HEK293 (cell line): ENCODE measurements around the gene DNHD1.

Source experiments
- CTCF ChIP-seq: fragments of 450-650 bp; formaldehyde crosslinking; IDR thresholded peaks from 2 replicates; pipeline ENCODE4 v1.5.1; 2016; ENCODE audit warnings: missing biosample characterization, missing genetic modification characterization
- HOXA7 ChIP-seq: sonication (generic); formaldehyde crosslinking; IDR thresholded peaks from 2 replicates; pipeline ENCODE4 v1.8.1; 2022; ENCODE audit warnings: missing genetic modification reagents, borderline replicate concordance
- IKZF3 ChIP-seq: fragments of 450-650 bp; IDR thresholded peaks from 2 replicates; pipeline ENCODE4 v1.5.0; 2018; ENCODE audit warnings: missing biosample characterization, mild to moderate bottlenecking, missing genetic modification characterization, moderate library complexity
- MZF1 ChIP-seq: fragments of 450-650 bp; formaldehyde crosslinking; IDR thresholded peaks from 2 replicates; pipeline ENCODE4 v1.5.1; 2017; ENCODE audit warnings: missing biosample characterization, missing genetic modification characterization, borderline replicate concordance
- PATZ1 ChIP-seq: fragments of 450-650 bp; formaldehyde crosslinking; IDR thresholded peaks from 2 replicates; pipeline ENCODE4 v1.5.1; 2016; ENCODE audit warnings: missing biosample characterization, missing genetic modification characterization
- SP2 ChIP-seq: fragments of 450-650 bp; formaldehyde crosslinking; IDR thresholded peaks from 2 replicates; pipeline ENCODE4 v1.5.1; 2016; ENCODE audit warnings: missing biosample characterization, missing genetic modification characterization
- ZBTB49 ChIP-seq: fragments of 450-650 bp; formaldehyde crosslinking; IDR thresholded peaks from 2 replicates; pipeline ENCODE4 v1.5.1; 2016; ENCODE audit warnings: missing biosample characterization, missing genetic modification characterization, low read depth
- ZNF23 ChIP-seq: fragments of 450-650 bp; formaldehyde crosslinking; IDR thresholded peaks from 2 replicates; pipeline ENCODE4 v1.5.1; 2016; ENCODE audit warnings: missing biosample characterization, missing genetic modification characterization, borderline replicate concordance
- ZNF311 ChIP-seq: fragments of 450-650 bp; formaldehyde crosslinking; IDR thresholded peaks from 2 replicates; pipeline ENCODE4 v1.5.1; 2017; ENCODE audit warnings: missing biosample characterization, missing genetic modification characterization, borderline replicate concordance
- ZNF449 ChIP-seq: fragments of 450-650 bp; formaldehyde crosslinking; IDR thresholded peaks from 2 replicates; pipeline ENCODE4 v1.5.1; 2017; ENCODE audit warnings: missing biosample characterization, mild to moderate bottlenecking, missing genetic modification characterization, moderate library complexity
- ZNF529 ChIP-seq: fragments of 450-650 bp; formaldehyde crosslinking; IDR thresholded peaks from 2 replicates; pipeline ENCODE4 v1.5.1; 2017; ENCODE audit warnings: missing genetic modification characterization, missing biosample characterization; ENCODE audit not compliant: insufficient replicate concordance
- ZNF544 ChIP-seq: fragments of 450-650 bp; formaldehyde crosslinking; IDR thresholded peaks from 2 replicates; pipeline ENCODE4 v1.5.0; 2017; ENCODE audit warnings: missing biosample characterization, missing genetic modification characterization
- ZNF548 ChIP-seq: fragments of 450-650 bp; formaldehyde crosslinking; IDR thresholded peaks from 2 replicates; pipeline ENCODE4 v1.5.1; 2016; ENCODE audit warnings: missing biosample characterization, missing genetic modification characterization
- ZNF639 ChIP-seq: fragments of 450-650 bp; formaldehyde crosslinking; IDR thresholded peaks from 2 replicates; pipeline ENCODE4 v1.5.1; 2016; ENCODE audit warnings: missing biosample characterization, missing genetic modification characterization

GRCh38 chr11:6453152-6453551 lies 43.9 kb upstream of the DNHD1 start:
- no peak for TF ChIP-seq PATZ1 (tag by site-specific recombination)
- no peak for TF ChIP-seq ZNF639 (tag by site-specific recombination)
- TF ChIP-seq ZNF544 (tag by site-specific recombination): no peak
- no peak for TF ChIP-seq CTCF
- TF ChIP-seq ZNF449 (tag by site-specific recombination): no peak
- no peak for TF ChIP-seq MZF1 (tag by site-specific recombination)
- no peak for TF ChIP-seq IKZF3
- TF ChIP-seq HOXA7 (CRISPR knock-in tag): no peak
- no peak for TF ChIP-seq SP2 (tag by site-specific recombination)
- TF ChIP-seq ZNF23 (tag by site-specific recombination): no peak
- TF ChIP-seq ZNF548: no peak
- TF ChIP-seq ZNF311: no peak
- no peak for TF ChIP-seq ZNF529 (tag by site-specific recombination)
- no peak for TF ChIP-seq ZBTB49 (tag by site-specific recombination)
